SK-N-SH treated with all-trans-retinoic acid at 6 μM for 48 hours (cell line): Measurements from ENCODE around the gene KDM4B.

Source experiments
- ARNTL ChIP-seq: fragments of 450-650 bp; formaldehyde crosslinking; IDR thresholded peaks from 2 replicates; pipeline ENCODE4 v1.5.0; 2020; ENCODE audit warnings: low read depth, mild to moderate bottlenecking, moderate library complexity, borderline replicate concordance
- BACH2 ChIP-seq: fragments of 250-450 bp; sonication (Bioruptor Pico); IDR thresholded peaks from 2 replicates; pipeline ENCODE4 v1.9.0; 2021; ENCODE audit warnings: mild to moderate bottlenecking, borderline replicate concordance
- GLIS3 ChIP-seq: fragments of 250-450 bp; sonication (Bioruptor Pico); IDR thresholded peaks from 2 replicates; pipeline ENCODE4 v1.5.0; 2020; ENCODE audit warnings: mild to moderate bottlenecking, moderate library complexity
- ISL1 ChIP-seq: fragments of 250-450 bp; sonication (Bioruptor Pico); IDR thresholded peaks from 2 replicates; pipeline ENCODE4 v2.1.2; 2022; ENCODE audit warnings: mild to moderate bottlenecking, moderate library complexity
- SNAI2 ChIP-seq: fragments of 250-450 bp; sonication (Bioruptor Pico); IDR thresholded peaks from 2 replicates; pipeline ENCODE4 v1.5.0; 2020; ENCODE audit warnings: mild to moderate bottlenecking, moderate library complexity
- TCF4 ChIP-seq: fragments of 250-450 bp; sonication (Bioruptor Pico); IDR thresholded peaks from 2 replicates; pipeline ENCODE4 v1.8.0; 2021; ENCODE audit warnings: mild to moderate bottlenecking, moderate library complexity, borderline replicate concordance
- ZFP3 ChIP-seq: fragments of 250-450 bp; sonication (Bioruptor Pico); IDR thresholded peaks from 2 replicates; pipeline ENCODE4 v1.5.0; 2020; ENCODE audit warnings: mild to moderate bottlenecking, moderate library complexity
- ZFP30 ChIP-seq: fragments of 450-650 bp; formaldehyde crosslinking; IDR thresholded peaks from 2 replicates; pipeline ENCODE4 v1.5.0; 2022; ENCODE audit warnings: mild to moderate bottlenecking, moderate library complexity
- TF ChIP-seq, protein P1 (sequence below): fragments of 250-450 bp; sonication (Bioruptor Pico); IDR thresholded peaks from 2 replicates; pipeline ENCODE4 v1.8.0; 2020; ENCODE audit warnings: mild to moderate bottlenecking, moderate library complexity, borderline replicate concordance
- TF ChIP-seq, protein P2 (sequence below): fragments of 250-450 bp; sonication (Bioruptor Pico); IDR thresholded peaks from 2 replicates; pipeline ENCODE4 v1.5.0; 2020; ENCODE audit warnings: mild to moderate bottlenecking, moderate library complexity
- TF ChIP-seq, protein P3 (sequence below): fragments of 250-450 bp; sonication (Bioruptor Pico); IDR thresholded peaks from 2 replicates; pipeline ENCODE4 v1.5.1; 2020; ENCODE audit warnings: low read depth, mild to moderate bottlenecking, moderate library complexity
- TF ChIP-seq, protein P4 (sequence below): fragments of 250-450 bp; sonication (Bioruptor Pico); IDR thresholded peaks from 2 replicates; pipeline ENCODE4 v1.5.1; 2021; ENCODE audit warnings: mild to moderate bottlenecking, moderate library complexity

DNA sequence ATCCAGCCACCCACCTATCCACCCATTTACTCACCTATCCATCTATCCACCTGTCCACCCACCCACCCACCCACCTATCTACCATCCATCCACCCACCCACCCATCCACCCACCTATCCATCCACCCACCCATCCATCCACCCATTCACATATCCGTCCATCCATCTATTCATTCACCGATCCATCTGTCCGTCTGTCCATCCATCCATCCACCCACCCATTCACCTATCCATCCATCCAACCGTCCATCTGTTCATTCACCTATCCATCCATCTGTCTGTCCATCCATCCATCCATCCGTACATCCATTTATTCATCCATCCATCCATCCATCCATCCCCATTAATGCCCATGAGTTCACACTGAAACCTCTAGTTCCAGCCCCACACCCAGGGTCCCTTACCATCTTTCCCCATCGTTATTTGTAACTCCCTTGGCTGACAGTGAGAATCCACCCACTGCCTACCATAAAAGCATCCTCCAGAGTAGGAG is 31.3 kb downstream of the KDM4B start:
- TF ChIP-seq ZFP30 (CRISPR knock-in tag): no peak
- no peak for TF ChIP-seq SNAI2 (CRISPR knock-in tag)
- TF ChIP-seq TCF4 (CRISPR knock-in tag): no peak
- no peak for TF ChIP-seq ZFP3 (CRISPR knock-in tag)
- TF ChIP-seq ISL1: no peak
- no peak for TF ChIP-seq BACH2 (CRISPR knock-in tag)
- TF ChIP-seq ARNTL (CRISPR knock-in tag): no peak
- TF ChIP-seq, protein P1, sequence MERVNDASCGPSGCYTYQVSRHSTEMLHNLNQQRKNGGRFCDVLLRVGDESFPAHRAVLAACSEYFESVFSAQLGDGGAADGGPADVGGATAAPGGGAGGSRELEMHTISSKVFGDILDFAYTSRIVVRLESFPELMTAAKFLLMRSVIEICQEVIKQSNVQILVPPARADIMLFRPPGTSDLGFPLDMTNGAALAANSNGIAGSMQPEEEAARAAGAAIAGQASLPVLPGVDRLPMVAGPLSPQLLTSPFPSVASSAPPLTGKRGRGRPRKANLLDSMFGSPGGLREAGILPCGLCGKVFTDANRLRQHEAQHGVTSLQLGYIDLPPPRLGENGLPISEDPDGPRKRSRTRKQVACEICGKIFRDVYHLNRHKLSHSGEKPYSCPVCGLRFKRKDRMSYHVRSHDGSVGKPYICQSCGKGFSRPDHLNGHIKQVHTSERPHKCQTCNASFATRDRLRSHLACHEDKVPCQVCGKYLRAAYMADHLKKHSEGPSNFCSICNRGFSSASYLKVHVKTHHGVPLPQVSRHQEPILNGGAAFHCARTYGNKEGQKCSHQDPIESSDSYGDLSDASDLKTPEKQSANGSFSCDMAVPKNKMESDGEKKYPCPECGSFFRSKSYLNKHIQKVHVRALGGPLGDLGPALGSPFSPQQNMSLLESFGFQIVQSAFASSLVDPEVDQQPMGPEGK (CRISPR knock-in tag): no peak
- TF ChIP-seq, protein P2, sequence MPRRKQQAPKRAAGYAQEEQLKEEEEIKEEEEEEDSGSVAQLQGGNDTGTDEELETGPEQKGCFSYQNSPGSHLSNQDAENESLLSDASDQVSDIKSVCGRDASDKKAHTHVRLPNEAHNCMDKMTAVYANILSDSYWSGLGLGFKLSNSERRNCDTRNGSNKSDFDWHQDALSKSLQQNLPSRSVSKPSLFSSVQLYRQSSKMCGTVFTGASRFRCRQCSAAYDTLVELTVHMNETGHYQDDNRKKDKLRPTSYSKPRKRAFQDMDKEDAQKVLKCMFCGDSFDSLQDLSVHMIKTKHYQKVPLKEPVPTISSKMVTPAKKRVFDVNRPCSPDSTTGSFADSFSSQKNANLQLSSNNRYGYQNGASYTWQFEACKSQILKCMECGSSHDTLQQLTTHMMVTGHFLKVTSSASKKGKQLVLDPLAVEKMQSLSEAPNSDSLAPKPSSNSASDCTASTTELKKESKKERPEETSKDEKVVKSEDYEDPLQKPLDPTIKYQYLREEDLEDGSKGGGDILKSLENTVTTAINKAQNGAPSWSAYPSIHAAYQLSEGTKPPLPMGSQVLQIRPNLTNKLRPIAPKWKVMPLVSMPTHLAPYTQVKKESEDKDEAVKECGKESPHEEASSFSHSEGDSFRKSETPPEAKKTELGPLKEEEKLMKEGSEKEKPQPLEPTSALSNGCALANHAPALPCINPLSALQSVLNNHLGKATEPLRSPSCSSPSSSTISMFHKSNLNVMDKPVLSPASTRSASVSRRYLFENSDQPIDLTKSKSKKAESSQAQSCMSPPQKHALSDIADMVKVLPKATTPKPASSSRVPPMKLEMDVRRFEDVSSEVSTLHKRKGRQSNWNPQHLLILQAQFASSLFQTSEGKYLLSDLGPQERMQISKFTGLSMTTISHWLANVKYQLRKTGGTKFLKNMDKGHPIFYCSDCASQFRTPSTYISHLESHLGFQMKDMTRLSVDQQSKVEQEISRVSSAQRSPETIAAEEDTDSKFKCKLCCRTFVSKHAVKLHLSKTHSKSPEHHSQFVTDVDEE (CRISPR knock-in tag): no peak
- no peak for TF ChIP-seq GLIS3
- TF ChIP-seq, protein P3, sequence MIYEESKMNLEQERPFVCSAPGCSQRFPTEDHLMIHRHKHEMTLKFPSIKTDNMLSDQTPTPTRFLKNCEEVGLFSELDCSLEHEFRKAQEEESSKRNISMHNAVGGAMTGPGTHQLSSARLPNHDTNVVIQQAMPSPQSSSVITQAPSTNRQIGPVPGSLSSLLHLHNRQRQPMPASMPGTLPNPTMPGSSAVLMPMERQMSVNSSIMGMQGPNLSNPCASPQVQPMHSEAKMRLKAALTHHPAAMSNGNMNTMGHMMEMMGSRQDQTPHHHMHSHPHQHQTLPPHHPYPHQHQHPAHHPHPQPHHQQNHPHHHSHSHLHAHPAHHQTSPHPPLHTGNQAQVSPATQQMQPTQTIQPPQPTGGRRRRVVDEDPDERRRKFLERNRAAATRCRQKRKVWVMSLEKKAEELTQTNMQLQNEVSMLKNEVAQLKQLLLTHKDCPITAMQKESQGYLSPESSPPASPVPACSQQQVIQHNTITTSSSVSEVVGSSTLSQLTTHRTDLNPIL: no peak
- TF ChIP-seq, protein P4, sequence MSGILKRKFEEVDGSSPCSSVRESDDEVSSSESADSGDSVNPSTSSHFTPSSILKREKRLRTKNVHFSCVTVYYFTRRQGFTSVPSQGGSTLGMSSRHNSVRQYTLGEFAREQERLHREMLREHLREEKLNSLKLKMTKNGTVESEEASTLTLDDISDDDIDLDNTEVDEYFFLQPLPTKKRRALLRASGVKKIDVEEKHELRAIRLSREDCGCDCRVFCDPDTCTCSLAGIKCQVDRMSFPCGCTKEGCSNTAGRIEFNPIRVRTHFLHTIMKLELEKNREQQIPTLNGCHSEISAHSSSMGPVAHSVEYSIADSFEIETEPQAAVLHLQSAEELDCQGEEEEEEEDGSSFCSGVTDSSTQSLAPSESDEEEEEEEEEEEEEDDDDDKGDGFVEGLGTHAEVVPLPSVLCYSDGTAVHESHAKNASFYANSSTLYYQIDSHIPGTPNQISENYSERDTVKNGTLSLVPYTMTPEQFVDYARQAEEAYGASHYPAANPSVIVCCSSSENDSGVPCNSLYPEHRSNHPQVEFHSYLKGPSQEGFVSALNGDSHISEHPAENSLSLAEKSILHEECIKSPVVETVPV: no peak
